Loucy (cell line): ENCODE results near the gene ARMC12.

Experiments used
- H2AFZ ChIP-seq: fragments of 200-600 bp; sonication (generic); 2 replicates; pipeline ENCODE4 v1.6.0; 2016; ENCODE audit warnings: antibody characterized with exemption, mild to moderate bottlenecking, low read length, moderate library complexity
- H3F3A ChIP-seq: fragments of 200-600 bp; 2 replicates; pipeline ENCODE4 v1.6.0; 2016; ENCODE audit warnings: antibody characterized with exemption, low read depth, mild to moderate bottlenecking
- H3K27me3 ChIP-seq: fragments of 200-600 bp; sonication (generic); 2 replicates; pipeline ENCODE4 v1.6.1; 2014; ENCODE audit warnings: low read length, mild to moderate bottlenecking; ENCODE audit not compliant: insufficient read depth, poor library complexity, severe bottlenecking
- H3K36me3 ChIP-seq: fragments of 200-600 bp; sonication (generic); 2 replicates; pipeline ENCODE4 v1.6.1; 2016; ENCODE audit warnings: low read length; ENCODE audit not compliant: insufficient read depth
- H3K4me1 ChIP-seq: fragments of 200-600 bp; sonication (generic); 2 replicates; pipeline ENCODE4 v1.5.1; 2014; ENCODE audit warnings: low read length, mild to moderate bottlenecking; ENCODE audit not compliant: insufficient read depth, poor library complexity, severe bottlenecking
- H3K4me2 ChIP-seq: fragments of 200-600 bp; sonication (generic); 2 replicates; pipeline ENCODE4 v1.6.0; 2014; ENCODE audit warnings: antibody characterized with exemption, low read length, low read depth, mild to moderate bottlenecking; ENCODE audit not compliant: poor library complexity, severe bottlenecking
- H3K4me3 ChIP-seq: fragments of 200-600 bp; sonication (generic); 2 replicates; pipeline ENCODE4 v1.5.1; 2014; ENCODE audit warnings: low read length, mild to moderate bottlenecking, mixed read lengths; ENCODE audit not compliant: poor library complexity, severe bottlenecking
- H3K79me2 ChIP-seq: fragments of 200-600 bp; sonication (generic); 2 replicates; pipeline ENCODE4 v1.6.1; 2014; ENCODE audit warnings: low read length; ENCODE audit not compliant: insufficient read depth
- H3K9ac ChIP-seq: fragments of 200-600 bp; sonication (generic); 2 replicates; pipeline ENCODE4 v1.6.0; 2014; ENCODE audit warnings: mild to moderate bottlenecking, low read depth, low read length, moderate library complexity; ENCODE audit not compliant: poor library complexity, severe bottlenecking
- H3K9me2 ChIP-seq: fragments of 200-600 bp; sonication (generic); replicated peaks from 2 replicates; pipeline ENCODE4 v1.6.1; 2016; ENCODE audit warnings: low read depth, low read length, mixed read lengths
- H3K9me3 ChIP-seq: fragments of 200-600 bp; sonication (generic); 2 replicates; pipeline ENCODE4 v1.6.1; 2014; ENCODE audit warnings: mild to moderate bottlenecking, antibody characterized with exemption, low read length, low read depth; ENCODE audit not compliant: insufficient read depth
- H4K20me1 ChIP-seq: fragments of 200-600 bp; sonication (generic); 2 replicates; pipeline ENCODE4 v1.6.0; 2014; ENCODE audit warnings: antibody characterized with exemption, low read length, mild to moderate bottlenecking; ENCODE audit not compliant: insufficient read depth, poor library complexity, severe bottlenecking
- EZH2phosphoT487 ChIP-seq: fragments of 200-600 bp; IDR thresholded peaks from 2 replicates; pipeline ENCODE4 v1.6.1; 2018; ENCODE audit warnings: antibody characterized with exemption, mild to moderate bottlenecking, moderate library complexity, borderline replicate concordance
- TF ChIP-seq, protein P1 (sequence below): fragments of 200-600 bp; sonication (generic); conservative IDR thresholded peaks from 2 replicates; pipeline ENCODE4 v1.5.1; 2014; ENCODE audit warnings: mild to moderate bottlenecking, antibody characterized with exemption, low read length

The ARMC12 gene

DNA sequence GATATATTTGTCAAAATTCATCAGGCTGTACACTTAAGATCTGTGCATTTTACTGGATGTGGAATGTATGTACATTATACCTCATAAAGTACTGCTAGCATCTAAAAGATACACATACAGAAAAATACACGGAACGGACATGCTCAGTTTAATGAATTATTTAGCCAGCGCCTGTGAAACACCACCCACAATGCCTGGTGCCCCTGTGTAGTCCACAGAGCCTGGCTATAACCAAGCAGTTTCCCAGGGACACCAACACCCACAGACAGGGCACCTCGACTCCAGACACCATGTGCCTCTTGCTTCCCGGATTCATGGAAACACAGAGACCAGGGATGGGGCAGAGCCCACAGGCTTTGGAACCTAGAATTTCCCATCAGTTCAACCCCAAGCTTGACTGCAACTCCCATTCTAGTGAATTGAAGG lies 17.4 kb upstream of the ARMC12 start:
- peak overlapping the region; percentile 78 for H3K4me2 ChIP-seq

DNA sequence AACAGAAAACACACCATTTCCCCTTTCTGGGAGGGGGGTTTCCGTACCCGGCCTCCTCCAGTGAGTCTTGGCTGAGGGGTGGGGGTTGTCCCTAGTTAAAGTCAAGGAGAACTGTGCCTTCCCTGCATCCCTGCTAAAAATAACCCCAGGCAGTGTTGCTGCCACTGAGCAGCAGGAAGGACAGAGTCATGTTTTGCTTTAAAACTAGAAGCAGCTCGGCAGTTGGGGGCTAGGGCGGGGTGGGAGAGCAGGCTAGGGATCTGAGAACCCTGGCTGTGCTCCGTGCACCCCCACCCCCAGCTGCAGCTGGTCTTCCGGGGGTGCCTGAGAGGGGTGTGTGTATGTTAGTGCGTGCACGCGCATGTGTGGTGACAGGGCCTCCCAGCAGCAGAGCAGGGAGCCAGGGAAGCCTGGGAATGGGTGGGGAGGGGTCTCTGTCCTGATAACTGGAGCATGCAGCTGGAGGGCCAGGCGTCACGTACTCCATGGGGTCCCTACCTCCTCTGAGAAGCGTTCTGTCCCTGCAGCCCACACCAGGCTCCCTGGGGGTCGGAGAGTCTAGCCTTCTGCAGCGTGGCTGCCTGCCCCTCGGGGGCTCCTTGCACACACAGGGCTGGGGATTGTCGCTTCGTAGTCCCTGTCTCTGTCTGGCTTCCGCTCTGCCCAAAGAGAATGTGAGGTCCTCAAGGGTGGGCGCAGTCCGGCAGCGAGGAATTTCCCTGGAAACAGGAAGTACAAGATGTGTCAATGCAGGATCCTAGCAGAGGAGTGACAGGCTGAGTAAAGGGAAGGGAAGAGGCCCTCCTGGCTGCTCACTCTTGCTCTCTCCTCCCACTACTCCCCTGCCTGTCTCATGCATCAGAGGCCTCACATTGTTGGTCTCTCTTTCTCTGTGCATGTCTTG lies 16.8 kb upstream of the ARMC12 start:
- Histone ChIP-seq H2AFZ (0 out of 2 replicates have a peak overlapping the region, but pooled peaks have one; percentile 1), H4K20me1 (no peaks in the 10 kb centered on the region), H3K36me3 (no peaks in the 10 kb centered on the region), H3K9me2 (no peaks in the 10 kb centered on the region), H3K27me3 (no peaks in the 10 kb centered on the region), H3K9ac (peak overlapping the region; percentile 82), H3K4me2 (peak overlapping the region; percentile 78), H3K4me3 (peak overlapping the region; percentile 67), H3K4me1 (peaks cover 82% of the 10 kb centered on the region), H3K79me2 (0 out of 2 replicates have a peak, but pooled peaks cover 4% of the 10 kb centered on the region), H3F3A (peaks cover 20% of the 10 kb centered on the region), H3K9me3 (no peaks in the 10 kb centered on the region)
- TF ChIP-seq, protein P1, sequence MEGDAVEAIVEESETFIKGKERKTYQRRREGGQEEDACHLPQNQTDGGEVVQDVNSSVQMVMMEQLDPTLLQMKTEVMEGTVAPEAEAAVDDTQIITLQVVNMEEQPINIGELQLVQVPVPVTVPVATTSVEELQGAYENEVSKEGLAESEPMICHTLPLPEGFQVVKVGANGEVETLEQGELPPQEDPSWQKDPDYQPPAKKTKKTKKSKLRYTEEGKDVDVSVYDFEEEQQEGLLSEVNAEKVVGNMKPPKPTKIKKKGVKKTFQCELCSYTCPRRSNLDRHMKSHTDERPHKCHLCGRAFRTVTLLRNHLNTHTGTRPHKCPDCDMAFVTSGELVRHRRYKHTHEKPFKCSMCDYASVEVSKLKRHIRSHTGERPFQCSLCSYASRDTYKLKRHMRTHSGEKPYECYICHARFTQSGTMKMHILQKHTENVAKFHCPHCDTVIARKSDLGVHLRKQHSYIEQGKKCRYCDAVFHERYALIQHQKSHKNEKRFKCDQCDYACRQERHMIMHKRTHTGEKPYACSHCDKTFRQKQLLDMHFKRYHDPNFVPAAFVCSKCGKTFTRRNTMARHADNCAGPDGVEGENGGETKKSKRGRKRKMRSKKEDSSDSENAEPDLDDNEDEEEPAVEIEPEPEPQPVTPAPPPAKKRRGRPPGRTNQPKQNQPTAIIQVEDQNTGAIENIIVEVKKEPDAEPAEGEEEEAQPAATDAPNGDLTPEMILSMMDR: no peak
- no peak for TF ChIP-seq EZH2phosphoT487

More for the DNA sequence above, 17.4 kb upstream of the ARMC12 start:
- no peaks in the 10 kb centered on the region for H3K36me3 ChIP-seq
- no peaks in the 10 kb centered on the region for H3K9me3 ChIP-seq
- H3K9ac ChIP-seq: peak overlapping the region; percentile 82
- peak overlapping the region; percentile 67 for H3K4me3 ChIP-seq
- peaks cover 20% of the 10 kb centered on the region for H3F3A ChIP-seq
- H3K4me1 ChIP-seq: peaks cover 75% of the 10 kb centered on the region
- H2AFZ ChIP-seq: no peak overlapping the region
- TF ChIP-seq EZH2phosphoT487: no peak
- TF ChIP-seq, protein P1: no peak
- H3K79me2 ChIP-seq: no peaks in the 10 kb centered on the region
- no peaks in the 10 kb centered on the region for H3K9me2 ChIP-seq
- no peaks in the 10 kb centered on the region for H4K20me1 ChIP-seq
- H3K27me3 ChIP-seq: no peaks in the 10 kb centered on the region

DNA sequence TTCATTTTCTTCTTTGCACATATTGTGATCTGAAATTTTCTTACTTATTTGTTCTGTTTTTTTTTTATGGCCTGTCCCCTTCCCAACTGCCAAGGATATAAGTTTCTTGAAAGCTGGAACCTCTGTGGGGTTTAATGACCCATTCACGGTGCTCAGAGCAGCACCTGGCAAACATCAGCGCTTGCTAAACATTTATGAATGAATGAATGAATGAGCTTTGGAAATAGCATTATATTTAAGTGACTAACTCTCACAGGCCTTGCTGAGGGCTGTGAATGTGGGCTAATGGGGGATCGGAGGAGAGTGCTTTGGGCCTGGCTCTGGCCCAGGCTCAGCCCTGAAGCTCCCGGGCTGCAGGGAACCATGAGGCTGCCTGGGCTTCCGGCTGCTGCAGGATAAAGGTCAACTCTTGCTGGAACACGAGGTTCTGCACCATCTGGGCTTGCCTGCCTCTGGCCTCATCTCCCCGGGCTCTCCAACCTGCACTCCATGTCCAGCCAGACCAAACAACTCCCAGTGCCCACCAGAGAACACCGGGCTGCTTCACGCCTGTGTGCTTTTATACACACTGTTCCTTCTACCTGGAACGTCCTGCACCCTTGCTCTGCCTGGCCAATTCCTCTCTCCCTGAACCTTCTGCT lies 14.6 kb upstream of the ARMC12 start:
- Histone ChIP-seq H3K27me3 (no peaks in the 10 kb centered on the region), H3K9me3 (no peaks in the 10 kb centered on the region), H3K9ac (peak overlapping the region; percentile 6), H3K4me1 (peaks cover 86% of the 10 kb centered on the region), H3K79me2 (peaks cover 13% of the 10 kb centered on the region; the same call in 1 of the 2 replicates), H2AFZ (no peak overlapping the region), H3K4me3 (no peak overlapping the region), H3F3A (peaks cover 20% of the 10 kb centered on the region), H3K4me2 (no peak overlapping the region), H3K36me3 (no peaks in the 10 kb centered on the region), H4K20me1 (no peaks in the 10 kb centered on the region), H3K9me2 (no peaks in the 10 kb centered on the region)
- TF ChIP-seq, protein P1: no peak
- no peak for TF ChIP-seq EZH2phosphoT487
